ENCODE data around the gene PAX5. TPM values are rescaled to one million over a fixed set of nuclear protein-coding genes. Genes with fewer than 3 reads are reported as not detected.
"Not testable (repeated sequence)": the region's sequence is repeated elsewhere in the genome, so short reads cannot be mapped to it uniquely, and the experiment has no call there.

Gene PAX5
- total RNA-seq, 4 donors from 2014 or later: 0.55 TPM; not detected in 3

- TF ChIP-seq POLR2A (IDR thresholded peaks at IDR 0.05) (no peak), CTCF (IDR thresholded peaks at IDR 0.05) (no peak)
- no peaks in the 10 kb centered on the region for H3K9me3 ChIP-seq
- H3K4me3 ChIP-seq: no peak overlapping the region
- DNase-seq: no peak
- H3K27ac ChIP-seq: no peak overlapping the region
- H3K36me3 ChIP-seq: no peaks in the 10 kb centered on the region
- intact Hi-C loops (cut with DNase I; ENCODE audit: low total_unique reads): no loop called here
- no peaks in the 10 kb centered on the region for H3K4me1 ChIP-seq
- no peaks in the 10 kb centered on the region for H3K27me3 ChIP-seq
These were observed 162.5 kb downstream of the PAX5 start for GRCh38 chr9:36871606-36872005.

GRCh38 chr9:36870960-36871359, 163.1 kb downstream of the PAX5 start:
- Histone ChIP-seq H3K9me3 (no peaks in the 10 kb centered on the region), H3K4me3 (no peak overlapping the region), H3K4me1 (no peaks in the 10 kb centered on the region), H3K27me3 (no peaks in the 10 kb centered on the region), H3K27ac (no peak overlapping the region), H3K36me3 (no peaks in the 10 kb centered on the region)
- DNase-seq: no peak
- TF ChIP-seq CTCF (IDR thresholded peaks at IDR 0.05): no peak
- TF ChIP-seq POLR2A (IDR thresholded peaks at IDR 0.05): no peak
- intact Hi-C loops (cut with DNase I; ENCODE audit: low total_unique reads): no loop called here

- H3K9me3 ChIP-seq; H3K27ac ChIP-seq; H3K4me1 ChIP-seq; intact Hi-C loops (cut with DNase I; ENCODE audit: low total_unique reads); DNase-seq; H3K4me3 ChIP-seq; H3K36me3 ChIP-seq; H3K27me3 ChIP-seq: not testable (repeated sequence)
These were observed 164.5 kb downstream of the PAX5 start for GRCh38 chr9:36869605-36870004.

GRCh38 chr9:36868586-36869282, 165.3 kb downstream of the PAX5 start:
- Histone ChIP-seq H3K36me3 (no peaks in the 10 kb centered on the region), H3K4me1 (no peaks in the 10 kb centered on the region), H3K27ac (no peak overlapping the region), H3K27me3 (no peaks in the 10 kb centered on the region), H3K9me3 (no peaks in the 10 kb centered on the region), H3K4me3 (no peak overlapping the region)
- no peak for DNase-seq
- intact Hi-C loops (cut with DNase I; ENCODE audit: low total_unique reads): no loop called here
- TF ChIP-seq POLR2A (IDR thresholded peaks at IDR 0.05): no peak
- no peak for TF ChIP-seq CTCF (IDR thresholded peaks at IDR 0.05)

- Histone ChIP-seq H3K27ac (no peak overlapping the region), H3K4me1 (no peaks in the 10 kb centered on the region), H3K27me3 (no peaks in the 10 kb centered on the region), H3K4me3 (no peak overlapping the region), H3K36me3 (no peaks in the 10 kb centered on the region), H3K9me3 (no peaks in the 10 kb centered on the region)
- DNase-seq: no peak
- intact Hi-C loops (cut with DNase I; ENCODE audit: low total_unique reads): no loop called here
- no peak for TF ChIP-seq POLR2A (IDR thresholded peaks at IDR 0.05)
- TF ChIP-seq CTCF (IDR thresholded peaks at IDR 0.05): no peak
These were observed 166.2 kb downstream of the PAX5 start for GRCh38 chr9:36867672-36868471.

Measured in uterus (tissue), 4 donors.